Naive B cell (primary cell): ENCODE results near the gene CLTCL1. TPM values are rescaled to one million over a fixed set of nuclear protein-coding genes. Genes with fewer than 3 reads are reported as not detected.
"Not testable (repeated sequence)": the region's sequence is repeated elsewhere in the genome, so short reads cannot be mapped to it uniquely, and the experiment has no call there.

Source experiments
- ATAC-seq, 2 donors: fragments of 150-1000 bp; cut with Tn5 transposase; 2 replicates each; pipeline ENCODE4 v1.10.0; 2021; ENCODE audit warnings: low read depth in 2 of 2, mild to moderate bottlenecking in 2 of 2, moderate library complexity in 2 of 2
- DNase-seq: peaks from one replicate; pipeline ENCODE4 v3.0.0; 2022
- H3K27ac Mint-ChIP-seq, 6 donors: one replicate each; pipeline ENCODE4 v1.8.0; 2020 to 2022; ENCODE audit warnings: mild to moderate bottlenecking in 6 of 6, mixed read lengths in 6 of 6, moderate library complexity in 5 of 6, inconsistent platforms in 2 of 6
- H3K27me3 Mint-ChIP-seq, 3 donors: one replicate each; pipeline ENCODE4 v1.8.0; 2021 to 2022; ENCODE audit warnings: mixed read lengths in 3 of 3, mild to moderate bottlenecking in 1 of 3
- H3K36me3 Mint-ChIP-seq, 2 donors: one replicate each; pipeline ENCODE4 v1.8.0; 2020 to 2022; ENCODE audit warnings: mixed read lengths in 2 of 2, inconsistent platforms in 1 of 2, mild to moderate bottlenecking in 1 of 2
- H3K4me1 Mint-ChIP-seq, 3 donors: one replicate each; pipeline ENCODE4 v1.8.0; 2020 to 2022; ENCODE audit warnings: mixed read lengths in 3 of 3, inconsistent platforms in 1 of 3, mild to moderate bottlenecking in 1 of 3, moderate library complexity in 1 of 3
- H3K4me3 Mint-ChIP-seq, 8 donors: one replicate each; pipeline ENCODE4 v1.8.0; 2020 to 2022; ENCODE audit warnings: mild to moderate bottlenecking in 8 of 8, mixed read lengths in 8 of 8, moderate library complexity in 8 of 8, inconsistent platforms in 2 of 8
- H3K9me3 Mint-ChIP-seq, 7 donors: one replicate each; pipeline ENCODE4 v1.8.0; 2020 to 2022; ENCODE audit warnings: mixed read lengths in 7 of 7, mild to moderate bottlenecking in 5 of 7, inconsistent platforms in 2 of 7, moderate library complexity in 1 of 7
- polyA plus RNA-seq, 6 donors: library from polyadenylated mRNA; unstranded; fragments of 300-500 nt; fragmentation: Illumina TruSeq; gene quantifications; one replicate each; pipeline ENCODE4 v1.2.3, GENCODE V29; 2021; ENCODE audit warnings: low read depth in 6 of 6

The CLTCL1 gene
- polyA plus RNA-seq, 6 donors from 2014 or later: 0.17 to 1.7 (median 0.80) TPM; not detected in 1

GRCh38 chr22:19319281-19319680 is 27.8 kb upstream of the CLTCL1 start:
- Mint-ChIP-seq H3K4me3 (no peak overlapping the region), H3K4me1 (no peaks in the 10 kb centered on the region), H3K9me3 (peaks cover 1 to 67% (median 50%) of the 10 kb centered on the region in 7 donors), H3K36me3 (peaks cover 11 to 23% of the 10 kb centered on the region in 2 donors), H3K27me3 (no peaks in the 10 kb centered on the region), H3K27ac (no peak overlapping the region)
- DNase-seq (no peak), ATAC-seq (no peak)

- DNase-seq (no peak), ATAC-seq (no peak)
- Mint-ChIP-seq H3K4me3 (no peak overlapping the region), H3K4me1 (no peaks in the 10 kb centered on the region), H3K27me3 (no peaks in the 10 kb centered on the region), H3K36me3 (peaks cover 15 to 27% of the 10 kb centered on the region in 2 donors), H3K9me3 (peaks cover 4 to 71% (median 59%) of the 10 kb centered on the region in 7 donors), H3K27ac (no peak overlapping the region)
Measured at GRCh38 chr22:19317865-19318264, 26.3 kb upstream of the CLTCL1 start.

GRCh38 chr22:19307872-19308271 is 16.4 kb upstream of the CLTCL1 start:
- Mint-ChIP-seq H3K4me3 (no peak overlapping the region), H3K27me3 (peaks cover 0 to 5% (median 0%) of the 10 kb centered on the region in 3 donors), H3K9me3 (peaks cover 0 to 6% (median 4%) of the 10 kb centered on the region in 7 donors), H3K4me1 (no peaks in the 10 kb centered on the region), H3K36me3 (no peaks in the 10 kb centered on the region), H3K27ac (peak overlapping the region in 2 of 6 donors; percentile 18 to 81)
- DNase-seq (no peak), ATAC-seq (no peak)

DNA sequence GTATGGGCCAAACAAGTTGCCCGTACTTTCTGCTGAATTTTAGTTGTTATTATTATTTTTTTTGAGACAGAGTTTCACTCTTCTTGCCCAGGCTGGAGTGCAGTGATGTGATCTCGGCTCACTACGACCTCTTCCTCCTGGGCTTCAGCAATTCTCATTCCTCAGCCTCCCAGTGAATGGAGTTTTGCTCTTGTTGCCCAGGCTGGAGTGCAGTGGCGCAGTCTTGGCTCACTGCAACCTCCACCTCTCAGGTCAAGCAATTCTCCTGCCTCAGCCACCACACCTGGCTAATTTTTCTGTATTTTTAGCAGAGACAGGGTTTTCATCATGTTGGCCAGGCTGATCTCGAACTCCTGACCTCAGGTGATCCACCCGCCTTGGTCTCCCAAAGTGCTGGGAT is 15.0 kb upstream of the CLTCL1 start:
- H3K9me3 Mint-ChIP-seq, H3K27ac Mint-ChIP-seq: not testable (repeated sequence)

DNA sequence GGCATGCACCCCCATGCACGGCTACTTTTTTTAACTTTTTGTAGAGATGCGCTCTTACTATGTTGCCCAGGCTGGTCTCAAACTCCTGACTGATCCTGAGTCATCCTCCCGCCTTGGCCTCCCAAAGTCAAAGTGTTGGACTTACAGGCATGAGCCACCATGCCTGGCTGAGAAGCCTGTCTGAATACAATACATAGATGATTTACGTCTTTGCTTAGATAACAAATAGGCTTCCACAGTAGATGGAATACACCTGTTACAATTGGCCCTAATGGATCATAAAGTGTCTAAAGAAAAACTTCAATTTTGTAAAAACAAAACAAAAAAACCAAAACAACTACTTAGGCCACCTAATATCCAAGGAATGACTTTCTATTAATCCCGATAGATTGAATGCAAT is 13.0 kb upstream of the CLTCL1 start:
- Mint-ChIP-seq H3K36me3 (no peaks in the 10 kb centered on the region), H3K27ac (no peak overlapping the region), H3K4me3 (no peak overlapping the region), H3K9me3 (peaks cover 0 to 2% (median 0%) of the 10 kb centered on the region in 7 donors), H3K27me3 (peaks cover 0 to 5% (median 0%) of the 10 kb centered on the region in 3 donors), H3K4me1 (no peaks in the 10 kb centered on the region)
- ATAC-seq (no peak), DNase-seq (no peak)

More for the DNA sequence above, 15.0 kb upstream of the CLTCL1 start:
- not testable (repeated sequence) for H3K36me3 Mint-ChIP-seq, H3K4me1 Mint-ChIP-seq, ATAC-seq, DNase-seq, H3K27me3 Mint-ChIP-seq, H3K4me3 Mint-ChIP-seq

DNA sequence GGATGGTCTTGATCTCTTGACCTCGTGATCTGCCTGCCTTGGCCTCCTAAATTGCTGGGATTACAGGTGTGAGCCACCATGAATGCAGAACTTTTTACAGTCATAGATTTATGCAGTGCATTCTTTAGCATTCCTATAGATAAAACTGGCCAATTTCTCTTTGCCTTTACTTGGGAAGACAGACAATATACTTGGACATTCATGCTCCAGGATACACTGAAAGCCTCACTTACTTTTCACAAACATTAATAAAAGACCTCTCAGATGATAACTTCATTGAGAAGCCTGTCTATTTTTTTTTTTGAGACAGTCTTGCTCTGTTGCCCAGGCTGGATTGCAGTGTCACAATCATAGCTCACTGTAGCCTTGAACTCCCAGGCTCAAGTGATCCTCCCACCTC is 12.3 kb upstream of the CLTCL1 start:
- no peak for ATAC-seq
- Mint-ChIP-seq H3K4me3 (no peak overlapping the region), H3K27me3 (peaks cover 0 to 5% (median 0%) of the 10 kb centered on the region in 3 donors), H3K27ac (no peak overlapping the region), H3K4me1 (no peaks in the 10 kb centered on the region), H3K9me3 (peaks cover 0 to 2% (median 0%) of the 10 kb centered on the region in 7 donors), H3K36me3 (no peaks in the 10 kb centered on the region)
- DNase-seq: no peak

DNA sequence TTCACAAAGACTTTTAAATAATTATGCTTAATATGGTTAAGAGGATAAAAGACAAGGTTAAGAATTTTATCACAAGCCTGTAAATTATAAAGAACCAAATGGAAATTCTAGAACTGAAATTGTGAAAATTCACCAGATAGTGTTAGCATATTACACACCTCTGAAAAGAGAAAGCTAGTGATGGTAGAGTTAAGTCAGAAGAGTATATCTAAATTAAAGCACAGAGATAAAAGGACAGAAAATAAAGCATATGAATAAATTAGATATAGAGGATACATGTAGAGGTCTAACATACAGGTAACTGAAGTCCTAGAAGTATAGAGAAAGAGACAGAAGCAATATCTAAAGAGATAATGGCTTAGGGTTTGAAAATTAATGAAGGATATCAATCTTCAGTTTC is 4.2 kb upstream of the CLTCL1 start:
- DNase-seq: no peak
- ATAC-seq: no peak
- no peak overlapping the region for H3K4me3 Mint-ChIP-seq
- H3K27ac Mint-ChIP-seq: peak overlapping the region in 1 of 6 donors; percentile 15
- H3K27me3 Mint-ChIP-seq: peaks cover 0 to 3% (median 3%) of the 10 kb centered on the region in 3 donors
- peaks cover 8 to 17% (median 13%) of the 10 kb centered on the region in 3 donors for H3K4me1 Mint-ChIP-seq
- H3K36me3 Mint-ChIP-seq: no peaks in the 10 kb centered on the region
- H3K9me3 Mint-ChIP-seq: no peaks in the 10 kb centered on the region

DNA sequence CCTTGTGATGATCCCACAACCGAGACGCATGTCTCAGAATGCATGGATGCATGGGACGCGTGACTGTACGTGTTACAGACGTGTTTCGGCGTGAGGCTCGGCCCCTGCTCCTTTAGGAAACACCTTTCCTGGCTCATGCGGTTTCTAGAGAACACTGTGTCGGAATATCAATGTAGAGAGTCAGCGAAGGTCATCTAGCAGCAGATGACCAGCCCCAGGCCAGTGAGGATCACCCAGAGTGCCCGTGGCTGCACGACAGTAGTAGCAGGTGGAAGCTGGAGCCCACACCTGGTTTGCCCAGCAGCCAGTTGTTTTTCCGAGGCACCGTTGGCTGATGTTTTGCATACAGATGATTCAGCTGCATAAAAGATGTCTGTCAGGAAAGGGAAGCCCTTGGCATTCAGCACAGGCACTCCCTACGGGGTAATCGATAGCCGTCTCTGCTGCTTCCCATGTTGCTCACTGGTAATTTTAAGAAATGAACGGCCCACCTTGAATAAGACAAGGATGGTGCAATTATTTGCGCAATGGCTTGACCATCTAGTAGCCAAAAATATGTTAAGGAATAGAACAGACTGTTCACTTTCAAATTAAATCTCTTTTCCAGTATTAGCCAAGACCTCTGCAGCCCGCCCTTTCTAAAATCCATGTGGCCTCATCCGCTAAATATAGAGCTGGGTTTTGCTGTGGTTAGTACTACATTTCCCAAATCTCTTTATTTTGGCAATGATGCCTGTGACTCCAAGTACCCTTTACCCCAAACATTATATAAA is 1.1 kb upstream of the CLTCL1 start:
- Mint-ChIP-seq H3K9me3 (no peaks in the 10 kb centered on the region), H3K27ac (peak overlapping the region in 5 of 6 donors; percentile 69 to 97 (median 89)), H3K4me3 (peak overlapping the region; percentile 85 to 96 (median 94)), H3K36me3 (no peaks in the 10 kb centered on the region), H3K4me1 (peaks cover 11 to 21% (median 18%) of the 10 kb centered on the region in 3 donors), H3K27me3 (peaks cover 5 to 10% (median 6%) of the 10 kb centered on the region in 3 donors)
- ATAC-seq (no peak), DNase-seq (no peak)

GRCh38 chr22:19291218-19291579 is 320 bp downstream of the CLTCL1 start:
- peak overlapping the region; percentile 85 to 94 (median 90) for H3K4me3 Mint-ChIP-seq
- H3K27ac Mint-ChIP-seq: peak overlapping the region in 4 of 6 donors; percentile 25 to 94 (median 56)
- peaks cover 11 to 21% (median 18%) of the 10 kb centered on the region in 3 donors for H3K4me1 Mint-ChIP-seq
- no peaks in the 10 kb centered on the region for H3K36me3 Mint-ChIP-seq
- H3K27me3 Mint-ChIP-seq: peaks cover 5 to 17% (median 6%) of the 10 kb centered on the region in 3 donors
- DNase-seq (no peak), ATAC-seq (peak; percentile 34)
- H3K9me3 Mint-ChIP-seq: no peaks in the 10 kb centered on the region

DNA sequence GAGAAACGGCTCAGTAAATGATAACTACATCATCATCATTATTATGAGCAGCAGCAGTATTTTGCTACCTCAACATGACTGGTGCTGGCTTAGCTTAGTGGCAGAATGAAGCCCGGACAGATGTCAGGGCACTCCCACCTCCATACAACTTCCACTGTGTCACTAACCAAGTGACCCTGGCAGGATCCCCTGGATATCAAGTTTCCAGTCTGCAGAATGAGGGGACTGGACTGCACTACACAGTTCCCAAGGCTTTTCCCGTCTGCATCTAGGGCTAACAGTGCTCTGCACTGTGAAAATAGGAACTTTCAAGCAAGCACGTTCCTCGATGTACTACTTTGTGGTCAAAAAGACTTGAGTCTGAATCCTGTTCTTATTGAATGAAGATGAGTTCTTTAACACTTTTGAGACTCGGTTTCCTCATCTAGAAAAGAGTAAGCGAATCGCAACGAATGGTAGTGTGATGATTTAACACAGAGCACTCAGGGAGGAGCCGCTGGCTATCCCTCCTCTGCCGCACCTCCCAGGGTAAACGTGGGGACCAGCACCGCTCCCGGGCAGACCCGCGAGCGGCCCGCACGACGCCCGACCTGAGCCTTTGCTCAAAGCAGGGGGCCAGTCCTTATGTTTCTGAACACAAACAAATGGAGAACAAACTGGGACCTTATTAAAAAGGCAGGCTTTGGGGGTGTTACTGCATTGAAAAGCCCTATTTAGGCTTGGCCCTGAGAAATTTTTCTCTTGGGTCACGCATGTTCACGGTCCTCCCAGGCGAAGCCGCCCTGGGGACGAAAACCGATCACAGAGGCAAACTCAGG is 910 bp downstream of the CLTCL1 start:
- Mint-ChIP-seq H3K4me3 (peak overlapping the region; percentile 85 to 94 (median 90)), H3K4me1 (peaks cover 11 to 21% (median 18%) of the 10 kb centered on the region in 3 donors), H3K9me3 (no peaks in the 10 kb centered on the region), H3K27ac (peak overlapping the region in 5 of 6 donors; percentile 25 to 94 (median 65)), H3K36me3 (no peaks in the 10 kb centered on the region), H3K27me3 (peaks cover 5 to 17% (median 6%) of the 10 kb centered on the region in 3 donors)
- ATAC-seq: peak; percentile 2 to 5
- peak; percentile 26 for DNase-seq

DNA sequence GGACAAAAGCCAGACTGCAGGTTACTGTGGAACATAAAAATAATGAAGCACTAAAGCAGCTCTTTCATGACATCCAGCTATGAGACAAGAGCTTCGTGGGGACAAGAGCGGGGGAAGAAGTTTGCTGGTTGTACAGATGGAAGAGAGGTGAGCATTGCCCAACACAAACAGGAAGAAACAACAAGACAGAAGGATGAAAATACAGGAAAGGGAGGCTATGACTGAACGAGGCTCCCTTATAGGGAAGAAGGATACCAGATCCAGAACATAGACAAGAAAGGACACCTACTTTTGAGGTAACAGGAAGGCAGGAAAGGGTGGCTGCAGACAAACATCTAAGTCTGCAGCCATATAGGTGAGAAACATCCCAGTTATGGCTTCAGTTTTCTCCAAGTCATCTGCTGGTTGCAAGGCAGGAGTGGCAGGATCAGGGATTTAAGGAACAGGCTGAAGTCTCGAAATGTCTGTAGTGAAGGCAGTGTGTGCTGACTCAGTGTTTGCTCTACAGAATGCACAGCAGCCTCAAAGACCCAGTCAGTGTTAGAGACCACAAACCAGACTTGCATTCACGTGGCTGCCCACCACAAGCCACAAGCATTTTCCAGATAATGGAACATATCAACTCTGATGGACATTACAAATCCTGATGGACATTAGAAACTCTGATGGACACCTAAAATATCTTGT is 1.9 kb downstream of the CLTCL1 start:
- Mint-ChIP-seq H3K4me1 (peaks cover 11 to 21% (median 18%) of the 10 kb centered on the region in 3 donors), H3K9me3 (no peaks in the 10 kb centered on the region), H3K27me3 (peaks cover 5 to 17% (median 6%) of the 10 kb centered on the region in 3 donors), H3K4me3 (peak overlapping the region in 6 of 8 donors; percentile 11 to 92 (median 62)), H3K36me3 (no peaks in the 10 kb centered on the region), H3K27ac (peak overlapping the region in 2 of 6 donors; percentile 14 to 22)
- DNase-seq: no peak
- no peak for ATAC-seq

DNA sequence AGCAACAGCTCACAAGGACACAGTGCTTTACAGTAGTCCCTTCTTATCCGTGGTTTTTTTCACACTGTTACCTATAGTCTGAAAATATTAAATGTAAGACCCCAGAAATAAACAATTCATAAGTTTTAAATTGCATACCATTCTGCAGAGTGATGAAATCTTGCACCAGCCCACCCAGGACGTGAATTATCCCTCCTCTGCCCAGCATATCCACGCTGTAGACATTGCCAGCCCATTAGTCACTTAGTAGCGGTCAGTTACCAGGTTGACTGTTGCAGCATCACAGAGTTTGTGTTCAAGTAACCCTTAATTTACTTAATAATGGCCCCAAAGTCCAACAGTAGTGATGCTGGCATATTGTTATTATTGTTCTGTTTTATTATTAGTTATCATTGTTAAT is 3.6 kb downstream of the CLTCL1 start:
- DNase-seq: no peak
- H3K4me3 Mint-ChIP-seq: no peak overlapping the region
- ATAC-seq: no peak
- H3K9me3 Mint-ChIP-seq: no peaks in the 10 kb centered on the region
- H3K4me1 Mint-ChIP-seq: peaks cover 11 to 20% (median 18%) of the 10 kb centered on the region in 3 donors
- H3K36me3 Mint-ChIP-seq: no peaks in the 10 kb centered on the region
- no peak overlapping the region for H3K27ac Mint-ChIP-seq
- H3K27me3 Mint-ChIP-seq: peaks cover 5 to 17% (median 6%) of the 10 kb centered on the region in 3 donors

GRCh38 chr22:19287076-19287707 is 4.3 kb downstream of the CLTCL1 start:
- no peak for ATAC-seq
- H3K9me3 Mint-ChIP-seq: no peaks in the 10 kb centered on the region
- peaks cover 8 to 13% (median 12%) of the 10 kb centered on the region in 3 donors for H3K4me1 Mint-ChIP-seq
- peaks cover 5 to 17% (median 6%) of the 10 kb centered on the region in 3 donors for H3K27me3 Mint-ChIP-seq
- no peak for DNase-seq
- H3K4me3 Mint-ChIP-seq: no peak overlapping the region
- H3K27ac Mint-ChIP-seq: no peak overlapping the region
- H3K36me3 Mint-ChIP-seq: no peaks in the 10 kb centered on the region
